ENCODE results near the gene GCGR.

GCGR gene

DNA sequence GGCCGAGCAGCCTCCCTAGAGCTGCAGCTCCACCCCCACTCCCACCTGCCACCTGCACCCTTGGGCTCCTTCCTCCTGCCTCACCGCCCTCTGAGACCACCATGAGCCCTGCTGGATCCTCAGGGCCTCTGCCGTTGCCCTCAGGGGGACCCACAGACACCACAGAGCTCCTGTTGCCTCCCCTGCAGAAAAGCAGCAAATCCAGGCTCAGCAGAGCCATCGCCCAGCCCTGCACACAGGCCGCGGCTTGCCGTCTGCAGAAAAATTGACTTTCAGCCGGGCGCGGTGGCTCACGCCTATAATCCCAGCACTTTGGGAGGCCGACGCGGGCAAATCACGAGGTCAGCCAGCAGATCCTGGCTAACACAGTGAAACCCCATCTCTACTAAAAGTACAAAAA, 37.9 kb downstream of the GCGR start:
- TF ChIP-seq, protein P1, sequence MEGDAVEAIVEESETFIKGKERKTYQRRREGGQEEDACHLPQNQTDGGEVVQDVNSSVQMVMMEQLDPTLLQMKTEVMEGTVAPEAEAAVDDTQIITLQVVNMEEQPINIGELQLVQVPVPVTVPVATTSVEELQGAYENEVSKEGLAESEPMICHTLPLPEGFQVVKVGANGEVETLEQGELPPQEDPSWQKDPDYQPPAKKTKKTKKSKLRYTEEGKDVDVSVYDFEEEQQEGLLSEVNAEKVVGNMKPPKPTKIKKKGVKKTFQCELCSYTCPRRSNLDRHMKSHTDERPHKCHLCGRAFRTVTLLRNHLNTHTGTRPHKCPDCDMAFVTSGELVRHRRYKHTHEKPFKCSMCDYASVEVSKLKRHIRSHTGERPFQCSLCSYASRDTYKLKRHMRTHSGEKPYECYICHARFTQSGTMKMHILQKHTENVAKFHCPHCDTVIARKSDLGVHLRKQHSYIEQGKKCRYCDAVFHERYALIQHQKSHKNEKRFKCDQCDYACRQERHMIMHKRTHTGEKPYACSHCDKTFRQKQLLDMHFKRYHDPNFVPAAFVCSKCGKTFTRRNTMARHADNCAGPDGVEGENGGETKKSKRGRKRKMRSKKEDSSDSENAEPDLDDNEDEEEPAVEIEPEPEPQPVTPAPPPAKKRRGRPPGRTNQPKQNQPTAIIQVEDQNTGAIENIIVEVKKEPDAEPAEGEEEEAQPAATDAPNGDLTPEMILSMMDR (conservative IDR thresholded peaks at IDR 0.05), result no peak
- no peak for TF ChIP-seq ZFX (IDR thresholded peaks at IDR 0.05)
- H3K27ac ChIP-seq, result peak overlapping the region; percentile 10; the same call in 1 of the 2 replicates

DNA sequence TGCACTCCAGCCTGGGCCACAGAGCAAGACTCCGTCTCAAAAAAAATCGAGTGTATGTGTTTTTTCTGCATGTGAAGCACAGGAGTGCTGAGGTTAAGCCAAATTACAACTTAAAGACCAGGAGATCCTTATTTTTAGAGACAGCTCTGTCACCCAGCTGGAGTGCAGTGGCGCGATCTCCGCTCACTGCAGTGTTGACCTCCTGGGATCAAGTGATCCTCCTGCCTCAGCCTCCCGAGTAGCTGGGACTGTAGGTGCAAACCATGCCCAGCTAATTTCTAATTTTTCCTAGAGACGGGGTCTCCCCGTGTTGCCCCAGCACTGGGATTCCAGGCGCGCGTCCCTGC, 38.4 kb downstream of the GCGR start:
- no peak overlapping the region for H3K27ac ChIP-seq
- TF ChIP-seq ZFX (IDR thresholded peaks at IDR 0.05), result no peak

DNA sequence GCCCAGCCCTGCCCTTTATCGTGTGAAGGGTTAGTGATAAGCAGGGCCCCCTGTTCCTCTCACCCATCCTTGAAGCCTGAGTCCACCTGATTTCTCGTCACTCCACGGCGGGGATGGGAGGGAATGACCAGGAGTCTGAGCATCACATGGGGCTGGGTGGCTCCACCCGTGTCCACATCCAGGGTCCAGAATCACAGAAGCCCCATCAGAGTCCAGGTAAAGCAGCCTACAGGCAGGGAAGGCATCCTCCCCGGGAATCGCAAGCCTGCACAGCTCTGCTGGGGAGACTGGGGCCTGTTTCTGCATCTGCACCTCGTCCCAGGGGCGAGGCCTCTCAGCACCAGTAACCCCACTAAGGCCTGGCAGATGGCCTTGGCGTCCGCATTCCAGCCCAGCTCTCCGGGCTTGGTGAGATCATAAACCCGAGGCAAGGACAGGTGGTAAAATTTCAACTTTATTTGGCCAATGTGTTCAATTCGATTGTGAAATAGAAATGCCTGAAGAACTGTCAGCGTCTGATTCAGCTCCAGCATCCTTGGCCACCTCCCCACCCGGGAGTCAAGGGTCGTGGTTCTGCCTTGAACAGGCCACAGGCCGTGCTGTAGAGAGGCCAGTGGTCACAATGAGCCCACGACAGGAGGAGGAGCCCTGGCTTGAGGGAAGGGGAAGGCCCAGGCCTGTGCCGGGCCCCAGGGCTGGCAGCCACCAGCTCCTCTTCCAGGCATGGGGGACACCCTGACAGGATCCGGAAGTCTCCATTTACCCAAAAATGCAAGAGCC, 39.0 kb downstream of the GCGR start:
- no peak for TF ChIP-seq ZFX (IDR thresholded peaks at IDR 0.05)
- TF ChIP-seq, protein P1 (conservative IDR thresholded peaks at IDR 0.05), result no peak

DNA sequence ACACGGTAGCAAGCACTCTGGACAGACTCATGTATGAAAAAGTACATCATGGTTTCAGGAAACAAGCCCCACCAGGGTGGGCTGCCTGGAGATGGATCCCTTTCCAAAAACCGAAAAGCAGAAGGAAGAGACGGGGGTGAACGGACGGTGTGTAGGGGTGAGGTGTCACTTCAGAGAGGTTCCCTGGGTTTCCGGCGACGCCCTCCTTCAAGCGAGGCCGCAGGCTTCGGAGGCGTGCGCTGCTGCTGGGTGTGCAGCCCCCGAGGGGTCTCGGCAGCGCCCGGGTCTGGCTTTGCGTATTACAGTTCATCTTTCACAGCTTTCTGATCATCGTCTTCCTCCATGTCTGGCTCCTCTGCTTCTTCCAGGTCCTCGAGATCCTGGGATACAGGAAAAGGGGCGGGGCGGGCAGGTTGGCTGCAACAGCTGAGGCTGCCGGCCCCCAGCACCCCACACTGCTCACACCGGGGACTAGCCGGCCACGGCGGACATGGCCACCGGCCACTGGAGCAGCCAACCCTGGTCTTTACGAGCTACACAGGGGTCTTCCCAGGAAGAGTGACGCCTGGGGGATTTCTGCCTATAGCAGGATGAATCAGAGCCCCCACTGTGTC, 39.9 kb downstream of the GCGR start:
- TF ChIP-seq, protein P1 (conservative IDR thresholded peaks at IDR 0.05), result no peak
- no peak for TF ChIP-seq ZFX (IDR thresholded peaks at IDR 0.05)
- no peak overlapping the region for H3K27ac ChIP-seq

More for the DNA sequence above, 39.0 kb downstream of the GCGR start:
- H3K27ac ChIP-seq, result no peak overlapping the region

DNA sequence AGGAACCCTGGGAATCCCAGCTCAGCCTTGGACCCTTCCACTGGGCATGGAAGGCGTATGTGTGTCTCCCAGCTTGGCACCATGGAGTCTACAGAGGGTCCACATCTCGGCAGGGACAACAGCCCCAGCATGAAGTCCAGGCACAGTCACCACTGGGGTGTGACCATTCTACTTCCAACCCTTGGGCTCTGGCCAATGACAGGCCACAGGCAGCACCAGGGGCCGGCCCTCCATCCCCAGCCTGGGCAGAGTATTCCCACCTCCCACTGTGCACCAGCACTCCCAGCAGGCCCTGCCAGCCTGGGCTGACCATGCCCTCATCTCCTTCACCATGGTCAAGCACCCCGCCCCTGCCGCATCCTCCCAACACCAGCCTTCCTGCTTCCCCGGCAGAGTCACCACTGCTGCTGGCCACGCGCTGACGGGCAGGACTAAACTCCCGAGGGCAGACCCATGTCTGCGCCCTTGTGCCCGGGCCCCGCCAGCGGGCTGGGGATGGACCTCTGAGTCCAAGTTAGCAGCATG, 40.4 kb downstream of the GCGR start:
- TF ChIP-seq, protein P1 (conservative IDR thresholded peaks at IDR 0.05), result no peak
- TF ChIP-seq ZFX (IDR thresholded peaks at IDR 0.05), result no peak
- no peak overlapping the region for H3K27ac ChIP-seq

DNA sequence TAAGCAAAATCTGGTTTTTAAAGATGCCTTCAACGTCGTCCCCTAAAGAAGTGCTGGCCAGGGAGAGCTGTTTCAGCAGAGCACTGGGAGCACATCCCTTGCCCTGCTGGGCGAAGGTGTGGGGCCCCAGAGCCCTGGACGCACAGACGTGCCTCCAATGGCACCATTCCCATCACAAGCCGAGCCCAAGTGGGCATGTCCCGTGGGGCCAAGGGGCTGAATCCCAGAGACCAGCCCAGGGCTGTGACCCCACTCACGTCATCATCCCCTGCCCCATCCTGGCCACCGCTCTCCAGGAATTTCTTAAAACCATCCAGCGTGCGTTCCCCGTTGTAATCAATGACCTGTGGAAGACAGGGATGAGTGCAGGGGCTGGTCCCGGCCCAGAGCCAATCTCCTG, 40.9 kb downstream of the GCGR start:
- no peak for TF ChIP-seq ZFX (IDR thresholded peaks at IDR 0.05)
- TF ChIP-seq, protein P1 (conservative IDR thresholded peaks at IDR 0.05), result no peak

DNA sequence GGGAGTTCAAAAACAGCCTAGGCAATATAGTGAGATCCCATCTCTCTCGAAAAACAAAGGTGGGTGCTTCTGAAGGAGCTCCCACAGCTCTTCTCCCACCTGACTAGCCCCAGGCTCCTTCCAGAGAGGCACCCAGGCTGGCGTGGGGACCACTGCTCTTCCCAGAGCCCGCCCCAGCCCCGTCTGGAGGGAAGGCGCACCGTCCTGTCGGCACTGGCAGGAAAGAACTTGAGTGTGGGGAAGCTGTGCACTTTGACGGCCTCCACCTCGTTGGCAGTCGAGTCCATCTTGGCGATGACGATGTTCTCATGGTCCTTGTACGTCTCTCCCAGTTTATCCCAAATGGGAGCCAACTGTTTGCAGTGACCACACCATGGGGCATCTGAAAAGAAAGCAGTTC, 41.4 kb downstream of the GCGR start:
- no peak for TF ChIP-seq ZFX (IDR thresholded peaks at IDR 0.05)
- TF ChIP-seq, protein P1 (conservative IDR thresholded peaks at IDR 0.05), result no peak
- peak overlapping the region; percentile 59; the same call in 1 of the 2 replicates for H3K27ac ChIP-seq

More for the DNA sequence above, 40.9 kb downstream of the GCGR start:
- no peak overlapping the region for H3K27ac ChIP-seq

Data from C4-2B (cell line).